Endothelial cell of umbilical vein (primary cell): ENCODE data around the gene BORCS5. TPM values are rescaled to one million over a fixed set of nuclear protein-coding genes. Genes with fewer than 3 reads are reported as not detected.

Experiments
- BruUV-seq: library from RNA; stranded (reverse); fragments of 400-500 nt; replicated peaks from 2 replicates; lab custom pipeline; 2021; lab: Mats Ljungman, UMichigan
- CTCF ChIA-PET: fragments of 300-600, 350-600 bp; sonication (Branson Sonifier 250); formaldehyde crosslinking; loops from one replicate; lab custom pipeline; 2021; ENCODE audit warnings: antibody characterized with exemption, inconsistent platforms; lab: Charles Lee
- POLR2A ChIA-PET: fragments of 300-600, 350-600 bp; sonication (Branson Sonifier 250); formaldehyde crosslinking; loops from one replicate; lab custom pipeline; 2021; ENCODE audit warnings: antibody characterized with exemption, inconsistent platforms; lab: Charles Lee
- DNase-seq: peaks from one replicate; pipeline ENCODE4 v3.0.0-alpha.2; 2011; ENCODE audit warnings: low read depth, low spot score
- FAIRE-seq: peaks from 2 replicates; lab custom pipeline; 2011; peaks lifted over from hg19 to GRCh38; lab: Jason Lieb, UNC
- H2AFZ ChIP-seq: 2 replicates; pipeline ENCODE4 v1.6.0; 2012; ENCODE audit warnings: low read depth, low read length, control low read depth, inconsistent platforms
- H3K27ac ChIP-seq: 2 replicates; pipeline ENCODE4 v1.5.1; 2011; ENCODE audit warnings: low read depth, mild to moderate bottlenecking, control low read depth, low read length, moderate library complexity; ENCODE audit not compliant: insufficient read depth
- H3K27me3 ChIP-seq, 2 experiments: 2 replicates each; pipeline versions ENCODE4 v1.6.0 to v1.6.1; 2011; ENCODE audit warnings: low read length in 2 of 2, mixed read lengths in 1 of 2; ENCODE audit not compliant: control insufficient read depth in 2 of 2, insufficient read depth in 2 of 2
- H3K36me3 ChIP-seq, 2 experiments: 2 replicates in 1 of 2; 3 replicates in 1 of 2; pipeline ENCODE4 v1.5.1; 2011; ENCODE audit warnings: low read length in 2 of 2, mild to moderate bottlenecking in 1 of 2, moderate library complexity in 1 of 2; ENCODE audit not compliant: control insufficient read depth in 2 of 2, insufficient read depth in 2 of 2; ENCODE audit errors: extremely low read depth in 1 of 2
- H3K4me1 ChIP-seq: 3 replicates; pipeline ENCODE4 v1.5.1; 2011; ENCODE audit warnings: mild to moderate bottlenecking, low read length; ENCODE audit not compliant: control insufficient read depth, insufficient read depth; ENCODE audit errors: extremely low read depth
- H3K4me2 ChIP-seq: 2 replicates; pipeline ENCODE4 v1.6.1; 2011; ENCODE audit warnings: low read length, control low read depth, mixed read lengths; ENCODE audit not compliant: insufficient read depth
- H3K4me3 ChIP-seq, 3 experiments: fragments of 200-600 bp in 1 of 3; sonication (generic), shearing (Covaris generic) in 1 of 3; replicated peaks in 1 of 3; 2 replicates each; pipeline ENCODE4 v1.5.1; 2011 to 2016; ENCODE audit warnings: control low read depth in 3 of 3, low read length in 3 of 3, mild to moderate bottlenecking in 2 of 3, inconsistent platforms in 1 of 3, low read depth in 1 of 3, moderate library complexity in 1 of 3; ENCODE audit not compliant: insufficient read depth in 1 of 3
- H3K79me2 ChIP-seq: 2 replicates; pipeline ENCODE4 v1.6.0; 2012; ENCODE audit warnings: low read length, inconsistent platforms; ENCODE audit not compliant: control insufficient read depth, insufficient read depth
- H3K9ac ChIP-seq: replicated peaks from 2 replicates; pipeline ENCODE3; 2011; ENCODE audit warnings: low read length, control low read depth; ENCODE audit not compliant: insufficient read depth; ENCODE audit errors: extremely low read depth
- H3K9me1 ChIP-seq: replicated peaks from 3 replicates; pipeline ENCODE4 v1.6.0; 2011; ENCODE audit warnings: mild to moderate bottlenecking, low read length; ENCODE audit not compliant: control insufficient read depth, insufficient read depth; ENCODE audit errors: extremely low read depth
- H3K9me3 ChIP-seq: replicated peaks from 2 replicates; pipeline ENCODE4 v1.5.1; 2012; ENCODE audit warnings: low read length, inconsistent platforms; ENCODE audit not compliant: control insufficient read depth, insufficient read depth
- H4K20me1 ChIP-seq: replicated peaks from 2 replicates; pipeline ENCODE3; 2011; ENCODE audit warnings: mild to moderate bottlenecking, low read length; ENCODE audit not compliant: control insufficient read depth, insufficient read depth; ENCODE audit errors: extremely low read depth
- EZH2 ChIP-seq: IDR thresholded peaks from 2 replicates; pipeline ENCODE4 v1.6.1; 2012; ENCODE audit warnings: borderline replicate concordance, low read depth, mild to moderate bottlenecking, moderate library complexity, low read length, inconsistent platforms; ENCODE audit not compliant: severe bottlenecking
- FOS ChIP-seq: IDR thresholded peaks from 2 replicates; pipeline ENCODE4 v1.6.1; 2011; ENCODE audit warnings: mild to moderate bottlenecking, low read length, moderate library complexity, borderline replicate concordance; ENCODE audit not compliant: insufficient read depth
- GATA2 ChIP-seq: IDR thresholded peaks from 2 replicates; pipeline ENCODE4 v1.7.0; 2011; ENCODE audit warnings: low read depth, mild to moderate bottlenecking, moderate library complexity, mixed read lengths, low read length; ENCODE audit not compliant: insufficient read length, insufficient read depth
- JUN ChIP-seq: IDR thresholded peaks from 2 replicates; pipeline ENCODE4 v1.6.1; 2011; ENCODE audit warnings: borderline replicate concordance, low read depth; ENCODE audit not compliant: insufficient read length, insufficient read depth
- MYC ChIP-seq: IDR thresholded peaks from one replicate; pipeline ENCODE4 v1.6.1; 2011; ENCODE audit warnings: mild to moderate bottlenecking, low read depth, low read length
- POLR2A ChIP-seq: IDR thresholded peaks from 2 replicates; pipeline ENCODE4 v1.6.1; 2012; ENCODE audit warnings: low read depth, mild to moderate bottlenecking, control low read depth, low read length
- POLR2AphosphoS5 ChIP-seq: IDR thresholded peaks from 2 replicates; pipeline ENCODE4 v1.6.1; 2012; ENCODE audit warnings: low read depth, mild to moderate bottlenecking, control low read depth, low read length, moderate library complexity; ENCODE audit not compliant: insufficient read depth
- dilution Hi-C: fragments of 300-500 bp; cut with MboI; formaldehyde crosslinking; loops from one replicate; pipeline ENCODE4 v1.15.0; 2019; ENCODE audit warnings: low sequenced_read_pairs; ENCODE audit not compliant: extremely low pct_ligation_motif_present
- intact Hi-C: fragments of 100-400 bp; cut with micrococcal nuclease; formaldehyde crosslinking; loops from one replicate; pipeline ENCODE4 v1.10.0; 2022
- polyA plus RNA-seq, 4 experiments: library from polyadenylated mRNA; depleted of rRNA in 3 of 4; stranded (reverse) in 3 of 4; unstranded in 1 of 4; fragments of >200 nt; gene quantifications; 2 replicates each; pipeline versions ENCODE4 v1.2.1 to v1.2.3, GENCODE V29; 2011 to 2012; ENCODE audit warnings: missing spikeins in 1 of 4
- total RNA-seq: library from RNA; stranded (reverse); gene quantifications from 2 replicates; pipeline ENCODE4 v1.2.3, GENCODE V29; 2021
- TF ChIP-seq, protein P1 (sequence below), 2 donors: IDR thresholded peaks; 1 replicate in 1 of 2; 2 replicates in 1 of 2; pipeline ENCODE4 v1.5.1; 2011; ENCODE audit warnings: low read length in 2 of 2, mild to moderate bottlenecking in 2 of 2, moderate library complexity in 2 of 2, control low read depth in 1 of 2, inconsistent platforms in 1 of 2, low read depth in 1 of 2; ENCODE audit not compliant: insufficient read depth in 1 of 2; ENCODE audit errors: extremely low read depth in 1 of 2
- TF ChIP-seq, protein P2 (sequence below): IDR thresholded peaks from 2 replicates; pipeline ENCODE4 v1.6.1; 2011; ENCODE audit not compliant: insufficient read depth, insufficient read length

Gene BORCS5
- total and polyA plus RNA-seq, 2 donors (not counting 3 experiments of a cell fraction or from before 2014, with no cell fraction given) = 8.3 to 10.5 TPM

DNA sequence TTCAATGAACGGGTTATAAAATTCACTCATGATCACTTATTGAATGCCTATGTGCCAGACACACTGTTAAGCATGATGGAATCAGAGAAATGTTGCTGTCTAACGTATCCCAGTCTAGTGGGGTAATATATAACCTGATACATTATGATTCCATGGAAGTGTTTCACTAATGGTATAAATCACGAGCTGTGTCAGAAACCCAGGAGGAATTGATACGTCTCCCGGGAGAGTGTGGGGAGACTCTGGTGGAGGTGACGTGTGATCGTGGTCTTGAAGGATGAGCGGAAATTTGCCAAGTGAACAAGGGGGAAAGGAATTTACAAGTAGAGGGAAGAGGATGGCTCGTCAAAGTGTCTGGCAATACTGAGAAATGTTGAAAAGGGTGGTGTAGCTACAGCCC, 33.3 kb upstream of the BORCS5 start:
- no TSS peak for BruUV-seq
- Histone ChIP-seq H3K27me3 (no peaks in the 10 kb centered on the region), H4K20me1 (no peaks in the 10 kb centered on the region), H3K9ac (no peak overlapping the region), H3K4me1 (peaks cover 16% of the 10 kb centered on the region), H2AFZ (no peak overlapping the region), H3K9me1 (no peaks in the 10 kb centered on the region), H3K27ac (no peak overlapping the region), H3K4me2 (no peak overlapping the region), H3K9me3 (no peaks in the 10 kb centered on the region), H3K36me3 (no peaks in the 10 kb centered on the region), H3K4me3 (no peak overlapping the region), H3K79me2 (no peaks in the 10 kb centered on the region)
- TF ChIP-seq POLR2A (no peak), POLR2AphosphoS5 (no peak), EZH2 (no peak), MYC (no peak), FOS (no peak), GATA2 (no peak), JUN (no peak)
- TF ChIP-seq, protein P1, sequence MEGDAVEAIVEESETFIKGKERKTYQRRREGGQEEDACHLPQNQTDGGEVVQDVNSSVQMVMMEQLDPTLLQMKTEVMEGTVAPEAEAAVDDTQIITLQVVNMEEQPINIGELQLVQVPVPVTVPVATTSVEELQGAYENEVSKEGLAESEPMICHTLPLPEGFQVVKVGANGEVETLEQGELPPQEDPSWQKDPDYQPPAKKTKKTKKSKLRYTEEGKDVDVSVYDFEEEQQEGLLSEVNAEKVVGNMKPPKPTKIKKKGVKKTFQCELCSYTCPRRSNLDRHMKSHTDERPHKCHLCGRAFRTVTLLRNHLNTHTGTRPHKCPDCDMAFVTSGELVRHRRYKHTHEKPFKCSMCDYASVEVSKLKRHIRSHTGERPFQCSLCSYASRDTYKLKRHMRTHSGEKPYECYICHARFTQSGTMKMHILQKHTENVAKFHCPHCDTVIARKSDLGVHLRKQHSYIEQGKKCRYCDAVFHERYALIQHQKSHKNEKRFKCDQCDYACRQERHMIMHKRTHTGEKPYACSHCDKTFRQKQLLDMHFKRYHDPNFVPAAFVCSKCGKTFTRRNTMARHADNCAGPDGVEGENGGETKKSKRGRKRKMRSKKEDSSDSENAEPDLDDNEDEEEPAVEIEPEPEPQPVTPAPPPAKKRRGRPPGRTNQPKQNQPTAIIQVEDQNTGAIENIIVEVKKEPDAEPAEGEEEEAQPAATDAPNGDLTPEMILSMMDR (IDR thresholded peaks at IDR 0.05; ENCODE audit: extremely low read depth in 1 of 2, insufficient read depth in 1 of 2, low read depth in 1 of 2, low read length in 2 of 2) = no peak
- TF ChIP-seq, protein P2, sequence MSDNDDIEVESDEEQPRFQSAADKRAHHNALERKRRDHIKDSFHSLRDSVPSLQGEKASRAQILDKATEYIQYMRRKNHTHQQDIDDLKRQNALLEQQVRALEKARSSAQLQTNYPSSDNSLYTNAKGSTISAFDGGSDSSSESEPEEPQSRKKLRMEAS = no peak
- dilution Hi-C loops = no loop called here
- FAIRE-seq (no peak), DNase-seq (no peak)
- POLR2A ChIA-PET = interaction anchor here (0.7 kb wide), 1 partner anchor 15 kb away, joined by 4 read pairs; no protein-coding TSS in a partner anchor
- intact Hi-C loops = no loop called here
- CTCF ChIA-PET = interaction anchor here (1.0 to 1.2 kb wide), 2 partner anchors 11 to 242 kb away, joined by 6 read pairs; no protein-coding TSS in a partner anchor
